ENCODE measurements around the gene MT1E. TPM values are rescaled to one million over a fixed set of nuclear protein-coding genes. Genes with fewer than 3 reads are reported as not detected.

MT1E gene
- total and polyA plus RNA-seq, 2 of the 13 experiments (the other 11 are each of a cell fraction or from before 2014, with no cell fraction given), result 110 to 1,072 TPM

DNA sequence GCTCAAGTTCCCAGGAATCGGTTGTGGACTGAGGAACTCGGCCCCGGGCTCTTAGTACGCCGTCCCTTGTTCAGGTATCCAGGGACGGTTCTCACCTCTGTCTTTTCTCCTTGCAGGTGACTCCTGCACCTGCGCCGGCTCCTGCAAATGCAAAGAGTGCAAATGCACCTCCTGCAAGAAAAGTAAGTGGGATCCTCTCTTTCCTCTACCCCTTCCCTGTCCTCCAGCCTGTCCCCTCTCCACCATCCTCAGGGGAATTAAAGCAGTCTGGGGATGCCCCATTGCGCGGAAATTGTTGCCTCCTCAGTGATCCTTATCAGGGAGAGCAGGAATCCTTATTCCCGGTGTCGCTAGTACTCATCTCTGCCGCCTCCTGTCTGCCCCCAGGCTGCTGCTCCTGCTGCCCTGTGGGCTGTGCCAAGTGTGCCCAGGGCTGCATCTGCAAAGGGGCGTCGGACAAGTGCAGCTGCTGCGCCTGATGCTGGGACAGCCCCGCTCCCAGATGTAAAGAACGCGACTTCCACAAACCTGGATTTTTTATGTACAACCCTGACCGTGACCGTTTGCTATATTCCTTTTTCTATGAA is 16.6 kb upstream of the MT1E start (continued):
- TF ChIP-seq NRL (CRISPR knock-in tag; IDR thresholded peaks at IDR 0.05; ENCODE audit: borderline replicate concordance), result no peak
- TF ChIP-seq SUZ12 (IDR thresholded peaks at IDR 0.05; ENCODE audit: low read depth, low read length), result no peak
- TF ChIP-seq ZBTB21 (CRISPR knock-in tag; IDR thresholded peaks at IDR 0.05), result 0 out of 2 replicates have a peak, but pooled peaks have one; percentile 5
- TF ChIP-seq KDM5A (IDR thresholded peaks at IDR 0.05; ENCODE audit: borderline replicate concordance, low read length), result no peak
- TF ChIP-seq KLF15 (CRISPR knock-in tag; IDR thresholded peaks at IDR 0.05; ENCODE audit: borderline replicate concordance), result no peak
- TF ChIP-seq, protein P1, sequence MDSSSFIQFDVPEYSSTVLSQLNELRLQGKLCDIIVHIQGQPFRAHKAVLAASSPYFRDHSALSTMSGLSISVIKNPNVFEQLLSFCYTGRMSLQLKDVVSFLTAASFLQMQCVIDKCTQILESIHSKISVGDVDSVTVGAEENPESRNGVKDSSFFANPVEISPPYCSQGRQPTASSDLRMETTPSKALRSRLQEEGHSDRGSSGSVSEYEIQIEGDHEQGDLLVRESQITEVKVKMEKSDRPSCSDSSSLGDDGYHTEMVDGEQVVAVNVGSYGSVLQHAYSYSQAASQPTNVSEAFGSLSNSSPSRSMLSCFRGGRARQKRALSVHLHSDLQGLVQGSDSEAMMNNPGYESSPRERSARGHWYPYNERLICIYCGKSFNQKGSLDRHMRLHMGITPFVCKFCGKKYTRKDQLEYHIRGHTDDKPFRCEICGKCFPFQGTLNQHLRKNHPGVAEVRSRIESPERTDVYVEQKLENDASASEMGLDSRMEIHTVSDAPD (CRISPR knock-in tag; IDR thresholded peaks at IDR 0.05), result 0 out of 2 replicates have a peak, but pooled peaks have one; percentile 21
- TF ChIP-seq ZNF563 (CRISPR knock-in tag; IDR thresholded peaks at IDR 0.05), result no peak
- TF ChIP-seq ZNF556 (CRISPR knock-in tag; IDR thresholded peaks at IDR 0.05; ENCODE audit: borderline replicate concordance), result no peak
- no peak for TF ChIP-seq SCMH1 (CRISPR knock-in tag; IDR thresholded peaks at IDR 0.05; ENCODE audit: borderline replicate concordance)
- 0 out of 2 replicates have a peak, but pooled peaks have one; percentile 26 for TF ChIP-seq MTA1 (CRISPR knock-in tag; IDR thresholded peaks at IDR 0.05; ENCODE audit: borderline replicate concordance)
- TF ChIP-seq, protein P2, sequence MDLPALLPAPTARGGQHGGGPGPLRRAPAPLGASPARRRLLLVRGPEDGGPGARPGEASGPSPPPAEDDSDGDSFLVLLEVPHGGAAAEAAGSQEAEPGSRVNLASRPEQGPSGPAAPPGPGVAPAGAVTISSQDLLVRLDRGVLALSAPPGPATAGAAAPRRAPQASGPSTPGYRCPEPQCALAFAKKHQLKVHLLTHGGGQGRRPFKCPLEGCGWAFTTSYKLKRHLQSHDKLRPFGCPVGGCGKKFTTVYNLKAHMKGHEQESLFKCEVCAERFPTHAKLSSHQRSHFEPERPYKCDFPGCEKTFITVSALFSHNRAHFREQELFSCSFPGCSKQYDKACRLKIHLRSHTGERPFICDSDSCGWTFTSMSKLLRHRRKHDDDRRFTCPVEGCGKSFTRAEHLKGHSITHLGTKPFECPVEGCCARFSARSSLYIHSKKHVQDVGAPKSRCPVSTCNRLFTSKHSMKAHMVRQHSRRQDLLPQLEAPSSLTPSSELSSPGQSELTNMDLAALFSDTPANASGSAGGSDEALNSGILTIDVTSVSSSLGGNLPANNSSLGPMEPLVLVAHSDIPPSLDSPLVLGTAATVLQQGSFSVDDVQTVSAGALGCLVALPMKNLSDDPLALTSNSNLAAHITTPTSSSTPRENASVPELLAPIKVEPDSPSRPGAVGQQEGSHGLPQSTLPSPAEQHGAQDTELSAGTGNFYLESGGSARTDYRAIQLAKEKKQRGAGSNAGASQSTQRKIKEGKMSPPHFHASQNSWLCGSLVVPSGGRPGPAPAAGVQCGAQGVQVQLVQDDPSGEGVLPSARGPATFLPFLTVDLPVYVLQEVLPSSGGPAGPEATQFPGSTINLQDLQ (CRISPR knock-in tag; IDR thresholded peaks at IDR 0.05), result 0 out of 2 replicates have a peak, but pooled peaks have one; percentile 27
- TF ChIP-seq, protein P3, sequence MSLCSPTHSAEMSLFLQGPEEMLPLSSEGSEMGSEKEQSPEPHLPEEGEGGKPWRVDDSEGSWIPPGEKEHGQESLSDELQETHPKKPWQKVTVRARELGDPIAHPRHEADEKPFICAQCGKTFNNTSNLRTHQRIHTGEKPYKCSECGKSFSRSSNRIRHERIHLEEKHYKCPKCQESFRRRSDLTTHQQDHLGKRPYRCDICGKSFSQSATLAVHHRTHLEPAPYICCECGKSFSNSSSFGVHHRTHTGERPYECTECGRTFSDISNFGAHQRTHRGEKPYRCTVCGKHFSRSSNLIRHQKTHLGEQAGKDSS (CRISPR knock-in tag; IDR thresholded peaks at IDR 0.05; ENCODE audit: borderline replicate concordance, low read depth), result peak; percentile 33; the same call in 1 of the 2 replicates
- TF ChIP-seq TRIM24 (CRISPR knock-in tag; IDR thresholded peaks at IDR 0.05), result 0 out of 2 replicates have a peak, but pooled peaks have one; percentile 12
- TF ChIP-seq ZNF256 (CRISPR knock-in tag; conservative IDR thresholded peaks at IDR 0.05), result no peak
- TF ChIP-seq POGZ (CRISPR knock-in tag; IDR thresholded peaks at IDR 0.05), result no peak
- TF ChIP-seq, protein P4, sequence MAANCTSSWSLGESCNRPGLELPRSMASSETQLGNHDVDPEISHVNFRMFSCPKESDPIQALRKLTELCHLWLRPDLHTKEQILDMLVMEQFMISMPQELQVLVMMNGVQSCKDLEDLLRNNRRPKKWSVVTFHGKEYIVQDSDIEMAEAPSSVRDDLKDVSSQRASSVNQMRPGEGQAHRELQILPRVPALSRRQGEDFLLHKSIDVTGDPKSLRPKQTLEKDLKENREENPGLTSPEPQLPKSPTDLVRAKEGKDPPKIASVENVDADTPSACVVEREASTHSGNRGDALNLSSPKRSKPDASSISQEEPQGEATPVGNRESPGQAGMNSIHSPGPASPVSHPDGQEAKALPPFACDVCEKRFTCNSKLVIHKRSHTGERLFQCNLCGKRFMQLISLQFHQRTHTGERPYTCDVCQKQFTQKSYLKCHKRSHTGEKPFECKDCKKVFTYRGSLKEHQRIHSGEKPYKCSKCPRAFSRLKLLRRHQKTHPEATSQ (CRISPR knock-in tag; IDR thresholded peaks at IDR 0.05; ENCODE audit: borderline replicate concordance), result 0 out of 2 replicates have a peak, but pooled peaks have one; percentile 17
- TF ChIP-seq TOPORS (CRISPR knock-in tag; IDR thresholded peaks at IDR 0.05), result 0 out of 2 replicates have a peak, but pooled peaks have one; percentile 19
- no peak for TF ChIP-seq ATF1 (CRISPR knock-in tag; IDR thresholded peaks at IDR 0.05)
- TF ChIP-seq JARID2 (CRISPR knock-in tag; IDR thresholded peaks at IDR 0.05; ENCODE audit: insufficient replicate concordance), result no peak
- TF ChIP-seq NFRKB (IDR thresholded peaks at IDR 0.05), result no peak
- TF ChIP-seq AGO2 (optimal IDR thresholded peaks at IDR 0.05; ENCODE audit: low read depth, low read length), result no peak
- TF ChIP-seq ZNF891 (CRISPR knock-in tag; IDR thresholded peaks at IDR 0.05), result no peak

All from HepG2 (cell line).